Uterus (tissue), 4 donors: Measurements from ENCODE around the gene GSN. TPM values are rescaled to one million over a fixed set of nuclear protein-coding genes. Genes with fewer than 3 reads are reported as not detected.

Experiments used
- DNase-seq, 2 donors: peaks; one replicate each; pipeline ENCODE4 v3.0.0-alpha.2; 2019 to 2020
- H3K27ac ChIP-seq, 2 donors: fragments of 200-600 bp; sonication (generic); 1 replicate in 1 of 2; 2 replicates in 1 of 2; pipeline ENCODE4 v1.5.1; 2016 to 2018
- H3K27me3 ChIP-seq, 2 donors: fragments of 200-600 bp; sonication (generic); one replicate each; pipeline ENCODE4 v1.5.1; 2018 to 2019; ENCODE audit warnings: control low read depth in 1 of 2
- H3K36me3 ChIP-seq, 2 donors: fragments of 200-600 bp; sonication (generic); one replicate each; pipeline ENCODE4 v1.5.1; 2019; ENCODE audit warnings: control low read depth in 1 of 2
- H3K4me1 ChIP-seq, 2 donors: fragments of 200-600 bp; sonication (generic); one replicate each; pipeline ENCODE4 v1.5.1; 2018 to 2019; ENCODE audit warnings: control low read depth in 1 of 2
- H3K4me3 ChIP-seq, 2 donors: fragments of 200-600 bp; sonication (generic); 1 replicate in 1 of 2; 2 replicates in 1 of 2; pipeline ENCODE4 v1.5.1; 2018 to 2019; ENCODE audit warnings: mild to moderate bottlenecking in 1 of 2
- H3K9me3 ChIP-seq, 2 donors: fragments of 200-600 bp; sonication (generic); one replicate each; pipeline ENCODE4 v1.5.1; 2019; ENCODE audit warnings: control low read depth in 1 of 2
- POLR2A ChIP-seq, 2 donors: fragments of 450-650 bp; IDR thresholded peaks; one replicate each; pipeline ENCODE4 v1.6.1; 2016; ENCODE audit warnings: antibody characterized with exemption in 2 of 2, mild to moderate bottlenecking in 1 of 2, moderate library complexity in 1 of 2
- intact Hi-C: fragments of 100-400 bp; cut with DNase I; formaldehyde crosslinking; loops from one replicate; pipeline ENCODE4 v1.15.1; 2023; ENCODE audit warnings: low total_unique reads
- total RNA-seq, 4 donors: library from RNA; depleted of rRNA in 3 of 4; stranded (reverse); fragments of >200 nt in 3 of 4; gene quantifications; one replicate each; pipeline versions ENCODE4 v1.1.0 to v1.2.4, GENCODE V29; 2014 to 2023
- TF ChIP-seq, protein P1 (sequence below), 4 experiments: fragments of 200-600 bp in 2 of 4; fragments of 450-650 bp in 2 of 4; sonication (generic) in 2 of 4; IDR thresholded peaks; one replicate each; pipeline ENCODE4 v1.5.1; 2016 to 2019; ENCODE audit warnings: antibody characterized with exemption in 4 of 4, mild to moderate bottlenecking in 2 of 4, moderate library complexity in 1 of 4
- donor health status: DM: yes; HTN: yes; CAD: no.

Gene GSN
- total RNA-seq, 4 donors from 2014 or later: 567 to 1,619 (median 884) TPM

DNA sequence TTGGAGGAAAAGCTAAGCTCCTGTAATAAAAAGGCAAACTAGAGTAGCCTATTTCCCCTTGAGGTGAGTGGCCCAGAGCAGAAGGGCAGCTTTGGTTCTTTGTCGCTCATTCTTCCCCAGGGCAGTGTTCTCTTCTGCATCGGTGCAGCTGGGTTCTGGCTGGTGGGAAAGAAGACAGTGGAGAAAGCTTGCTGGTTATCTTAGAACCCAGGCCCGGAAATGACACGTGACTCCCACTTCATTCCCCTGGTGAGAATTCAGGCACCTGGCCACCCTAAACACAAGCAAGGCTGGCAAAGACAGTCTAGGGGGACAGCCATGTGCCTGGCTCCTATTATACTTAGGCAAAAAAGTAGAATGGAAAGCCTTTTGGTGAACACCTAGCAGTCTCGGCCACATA is 32.5 kb upstream of the GSN start:
- Histone ChIP-seq H3K4me3 (no peak overlapping the region), H3K4me1 (no peaks in the 10 kb centered on the region), H3K36me3 (no peaks in the 10 kb centered on the region), H3K9me3 (no peaks in the 10 kb centered on the region), H3K27ac (no peak overlapping the region), H3K27me3 (no peaks in the 10 kb centered on the region)
- TF ChIP-seq POLR2A (IDR thresholded peaks at IDR 0.05): no peak
- TF ChIP-seq, protein P1, sequence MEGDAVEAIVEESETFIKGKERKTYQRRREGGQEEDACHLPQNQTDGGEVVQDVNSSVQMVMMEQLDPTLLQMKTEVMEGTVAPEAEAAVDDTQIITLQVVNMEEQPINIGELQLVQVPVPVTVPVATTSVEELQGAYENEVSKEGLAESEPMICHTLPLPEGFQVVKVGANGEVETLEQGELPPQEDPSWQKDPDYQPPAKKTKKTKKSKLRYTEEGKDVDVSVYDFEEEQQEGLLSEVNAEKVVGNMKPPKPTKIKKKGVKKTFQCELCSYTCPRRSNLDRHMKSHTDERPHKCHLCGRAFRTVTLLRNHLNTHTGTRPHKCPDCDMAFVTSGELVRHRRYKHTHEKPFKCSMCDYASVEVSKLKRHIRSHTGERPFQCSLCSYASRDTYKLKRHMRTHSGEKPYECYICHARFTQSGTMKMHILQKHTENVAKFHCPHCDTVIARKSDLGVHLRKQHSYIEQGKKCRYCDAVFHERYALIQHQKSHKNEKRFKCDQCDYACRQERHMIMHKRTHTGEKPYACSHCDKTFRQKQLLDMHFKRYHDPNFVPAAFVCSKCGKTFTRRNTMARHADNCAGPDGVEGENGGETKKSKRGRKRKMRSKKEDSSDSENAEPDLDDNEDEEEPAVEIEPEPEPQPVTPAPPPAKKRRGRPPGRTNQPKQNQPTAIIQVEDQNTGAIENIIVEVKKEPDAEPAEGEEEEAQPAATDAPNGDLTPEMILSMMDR (IDR thresholded peaks at IDR 0.05): no peak
- no peak for DNase-seq
- intact Hi-C loops: no loop called here

DNA sequence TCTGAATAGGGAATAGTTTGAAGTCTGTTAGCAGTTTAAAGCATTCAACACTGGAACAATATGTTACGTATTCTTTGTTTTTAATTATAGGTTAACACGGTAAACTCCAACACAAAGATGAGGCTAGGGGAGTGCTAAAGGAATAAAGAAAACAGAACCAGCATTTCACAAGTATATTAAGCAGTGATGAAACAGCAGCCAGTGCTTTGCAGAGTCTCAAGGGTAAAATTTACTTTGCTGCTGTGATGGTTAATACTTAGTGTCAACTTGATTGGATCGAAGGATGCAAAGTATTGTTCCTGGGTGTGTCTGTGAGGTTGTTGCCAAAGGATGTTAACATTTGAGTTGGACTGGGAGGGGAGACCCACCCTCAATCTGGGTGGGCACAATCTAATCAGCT is 30.0 kb upstream of the GSN start:
- H3K4me3 ChIP-seq: no peak overlapping the region
- TF ChIP-seq, protein P1 (IDR thresholded peaks at IDR 0.05): no peak
- TF ChIP-seq POLR2A (IDR thresholded peaks at IDR 0.05): no peak
- H3K36me3 ChIP-seq: no peaks in the 10 kb centered on the region
- H3K27ac ChIP-seq: no peak overlapping the region
- intact Hi-C loops: no loop called here
- no peaks in the 10 kb centered on the region for H3K27me3 ChIP-seq
- no peaks in the 10 kb centered on the region for H3K9me3 ChIP-seq
- H3K4me1 ChIP-seq: no peaks in the 10 kb centered on the region
- DNase-seq: no peak

DNA sequence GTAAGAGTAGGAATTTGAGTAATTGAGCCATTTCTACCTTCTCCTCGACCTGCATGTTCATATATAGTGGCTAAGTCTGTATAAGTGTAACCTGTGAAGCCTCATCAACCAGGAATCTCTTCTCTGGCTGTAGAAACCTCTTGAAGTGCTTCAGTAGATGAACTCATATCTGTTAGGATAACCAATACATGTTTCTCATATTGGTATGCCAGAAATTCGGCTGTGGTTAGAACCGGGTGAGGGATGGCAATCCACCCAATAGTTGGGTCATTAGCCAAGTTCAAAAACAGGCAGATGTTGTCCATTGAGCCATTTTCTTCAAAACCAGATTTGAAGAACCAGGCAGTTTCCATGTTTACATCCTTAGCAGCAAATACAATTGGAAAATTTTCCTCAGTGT is 28.9 kb upstream of the GSN start:
- DNase-seq: no peak
- no peak overlapping the region for H3K27ac ChIP-seq
- TF ChIP-seq, protein P1 (IDR thresholded peaks at IDR 0.05): no peak
- no peak for TF ChIP-seq POLR2A (IDR thresholded peaks at IDR 0.05)
- H3K4me3 ChIP-seq: no peak overlapping the region
- no peaks in the 10 kb centered on the region for H3K4me1 ChIP-seq
- no peaks in the 10 kb centered on the region for H3K27me3 ChIP-seq
- H3K9me3 ChIP-seq: no peaks in the 10 kb centered on the region
- intact Hi-C loops: no loop called here
- no peaks in the 10 kb centered on the region for H3K36me3 ChIP-seq

DNA sequence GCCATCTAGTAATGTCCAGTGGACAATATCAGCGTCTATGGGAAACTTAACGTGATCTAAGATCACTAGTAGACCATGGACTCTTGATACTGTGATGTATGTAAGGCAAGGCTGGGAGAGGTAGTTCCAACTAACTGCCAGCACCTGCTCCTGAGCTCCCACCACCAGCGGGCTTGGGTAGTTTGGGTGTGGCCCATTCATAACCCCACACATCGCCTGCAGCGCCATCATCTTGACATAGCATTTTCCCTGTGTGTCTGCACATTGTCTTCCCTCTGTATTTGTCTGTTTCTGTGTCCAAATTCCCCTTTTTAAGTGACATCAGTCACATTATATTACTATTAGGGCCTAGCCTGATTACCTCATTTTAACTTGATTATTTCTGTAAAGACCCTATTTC is 28.1 kb upstream of the GSN start:
- intact Hi-C loops: no loop called here
- no peaks in the 10 kb centered on the region for H3K27me3 ChIP-seq
- no peak overlapping the region for H3K27ac ChIP-seq
- TF ChIP-seq POLR2A (IDR thresholded peaks at IDR 0.05): no peak
- TF ChIP-seq, protein P1 (IDR thresholded peaks at IDR 0.05): no peak
- H3K9me3 ChIP-seq: no peaks in the 10 kb centered on the region
- H3K4me1 ChIP-seq: no peaks in the 10 kb centered on the region
- no peak for DNase-seq
- H3K36me3 ChIP-seq: no peaks in the 10 kb centered on the region
- no peak overlapping the region for H3K4me3 ChIP-seq

DNA sequence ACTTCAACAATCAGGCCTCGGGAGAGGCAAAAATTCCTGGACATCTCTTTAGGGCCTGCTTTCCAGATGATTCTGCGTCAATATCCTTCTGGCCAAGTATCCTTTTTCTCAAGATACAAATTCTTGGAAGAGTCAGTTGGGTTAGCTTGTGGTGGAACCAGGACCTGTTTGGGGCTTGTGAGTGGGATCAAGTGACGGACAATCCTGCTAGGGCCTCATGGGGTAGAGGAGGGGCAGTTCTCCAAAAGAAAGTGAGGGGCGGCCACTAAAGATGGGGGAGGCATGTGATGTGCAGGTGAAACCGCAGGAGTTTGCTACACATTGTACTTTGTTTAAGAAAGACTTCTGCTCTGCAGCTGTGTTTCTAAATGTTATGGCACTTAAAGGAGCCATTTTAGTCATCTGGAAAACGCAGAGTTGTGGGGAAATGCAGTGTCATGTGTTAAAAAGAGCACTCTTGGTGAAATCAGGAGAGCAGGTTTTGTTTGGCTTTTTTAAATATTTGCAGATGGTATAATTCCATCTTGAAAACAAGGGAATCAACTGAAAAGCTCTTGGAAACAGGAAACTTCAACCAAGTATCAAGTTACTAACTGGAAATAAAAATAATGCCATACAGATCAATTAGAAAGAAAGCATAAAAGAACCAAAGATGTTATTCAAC is 27.4 kb upstream of the GSN start:
- TF ChIP-seq, protein P1 (IDR thresholded peaks at IDR 0.05): no peak
- no peak for TF ChIP-seq POLR2A (IDR thresholded peaks at IDR 0.05)
- no peak for DNase-seq

More for the DNA sequence above, 27.4 kb upstream of the GSN start:
- intact Hi-C loops: no loop called here
- H3K36me3 ChIP-seq: no peaks in the 10 kb centered on the region
- no peak overlapping the region for H3K27ac ChIP-seq
- H3K4me1 ChIP-seq: no peaks in the 10 kb centered on the region
- H3K27me3 ChIP-seq: no peaks in the 10 kb centered on the region
- H3K9me3 ChIP-seq: no peaks in the 10 kb centered on the region
- no peak overlapping the region for H3K4me3 ChIP-seq
